GM12873 (cell line): Measurements from ENCODE around the gene INO80E.

Experiments used
- CTCF ChIP-seq: IDR thresholded peaks from 2 replicates; pipeline ENCODE4 v1.5.1; 2012; ENCODE audit warnings: low read depth, mild to moderate bottlenecking, moderate library complexity, low read length, control low read depth; ENCODE audit not compliant: insufficient read depth; ENCODE audit errors: missing control alignments

INO80E gene

DNA sequence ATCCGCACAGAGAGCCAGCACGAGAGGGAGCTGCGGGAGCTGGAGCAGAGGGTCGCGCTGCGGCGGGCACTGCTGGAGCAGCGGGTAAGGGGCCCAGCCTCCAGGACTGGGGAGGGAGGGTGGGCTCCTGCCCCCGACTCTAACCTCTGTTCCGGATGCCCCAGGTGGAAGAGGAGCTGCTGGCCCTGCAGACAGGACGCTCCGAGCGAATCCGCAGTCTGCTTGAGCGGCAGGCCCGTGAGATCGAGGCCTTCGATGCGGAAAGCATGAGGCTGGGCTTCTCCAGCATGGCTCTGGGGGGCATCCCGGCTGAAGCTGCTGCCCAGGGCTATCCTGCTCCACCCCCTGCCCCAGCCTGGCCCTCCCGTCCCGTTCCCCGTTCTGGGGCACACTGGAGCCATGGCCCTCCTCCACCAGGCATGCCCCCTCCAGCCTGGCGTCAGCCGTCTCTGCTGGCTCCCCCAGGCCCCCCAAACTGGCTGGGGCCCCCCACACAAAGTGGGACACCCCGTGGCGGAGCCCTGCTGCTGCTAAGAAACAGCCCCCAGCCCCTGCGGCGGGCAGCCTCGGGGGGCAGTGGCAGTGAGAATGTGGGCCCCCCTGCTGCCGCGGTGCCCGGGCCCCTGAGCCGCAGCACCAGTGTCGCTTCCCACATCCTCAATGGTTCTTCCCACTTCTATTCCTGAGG, 5.0 kb upstream of the INO80E start:
- no peak for TF ChIP-seq CTCF

DNA sequence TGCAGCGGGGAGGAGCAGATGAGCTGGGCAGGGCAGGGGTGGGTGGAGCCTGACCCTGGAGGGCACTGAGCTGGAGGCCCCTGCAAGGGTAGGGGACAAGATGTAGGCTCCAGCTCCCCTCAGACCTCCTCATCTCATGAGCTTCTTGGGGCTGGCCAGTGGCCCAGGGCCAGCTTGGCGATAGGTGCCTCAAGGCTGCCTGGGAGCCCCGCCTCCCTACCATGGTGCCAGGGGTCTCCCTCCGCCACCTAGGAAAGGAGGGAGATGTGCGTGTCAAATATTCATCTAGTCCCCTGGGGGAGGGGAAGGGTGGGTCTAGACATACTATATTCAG, 4.5 kb upstream of the INO80E start:
- no peak for TF ChIP-seq CTCF

- TF ChIP-seq CTCF = no peak
These were observed 3.6 kb upstream of the INO80E start for GRCh38 chr16:29992344-29992967.

DNA sequence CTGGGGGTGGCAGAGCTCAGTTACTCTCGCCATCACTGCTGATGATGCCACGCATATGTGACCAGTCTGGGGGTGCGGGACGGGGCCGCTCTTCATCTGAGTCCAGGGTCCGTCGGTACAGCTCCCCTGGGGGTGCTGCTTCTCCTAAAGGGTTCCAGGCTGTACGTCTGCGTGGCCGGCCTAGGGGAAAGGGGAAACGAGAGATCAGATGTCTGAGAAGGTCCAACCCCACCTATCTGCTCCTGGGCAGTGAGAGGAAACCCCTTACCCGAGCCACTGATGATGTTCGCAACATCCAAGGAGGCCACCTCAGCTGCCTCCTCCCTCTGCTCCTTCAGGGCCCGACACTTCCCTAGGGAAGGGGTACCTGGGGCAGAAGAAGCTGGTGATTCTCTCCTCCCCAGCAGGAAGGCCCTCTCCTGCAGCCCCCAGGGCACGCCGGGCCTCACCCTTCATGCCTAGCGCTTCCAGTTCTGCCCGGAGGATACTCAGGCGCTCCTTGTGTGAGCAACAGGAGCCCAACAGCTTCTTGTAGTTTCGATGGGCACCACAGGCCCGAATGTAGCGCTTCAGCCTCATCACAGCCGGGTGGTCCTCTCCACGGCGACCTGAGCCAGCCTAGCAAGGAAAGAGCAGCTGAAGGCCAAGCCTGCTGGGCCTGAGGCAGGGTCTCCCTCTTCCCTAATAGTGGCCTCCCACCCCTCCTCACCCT, 2.7 kb upstream of the INO80E start:
- TF ChIP-seq CTCF = no peak

- TF ChIP-seq CTCF = no peak
These were observed 2.0 kb upstream of the INO80E start for GRCh38 chr16:29993903-29994599.

DNA sequence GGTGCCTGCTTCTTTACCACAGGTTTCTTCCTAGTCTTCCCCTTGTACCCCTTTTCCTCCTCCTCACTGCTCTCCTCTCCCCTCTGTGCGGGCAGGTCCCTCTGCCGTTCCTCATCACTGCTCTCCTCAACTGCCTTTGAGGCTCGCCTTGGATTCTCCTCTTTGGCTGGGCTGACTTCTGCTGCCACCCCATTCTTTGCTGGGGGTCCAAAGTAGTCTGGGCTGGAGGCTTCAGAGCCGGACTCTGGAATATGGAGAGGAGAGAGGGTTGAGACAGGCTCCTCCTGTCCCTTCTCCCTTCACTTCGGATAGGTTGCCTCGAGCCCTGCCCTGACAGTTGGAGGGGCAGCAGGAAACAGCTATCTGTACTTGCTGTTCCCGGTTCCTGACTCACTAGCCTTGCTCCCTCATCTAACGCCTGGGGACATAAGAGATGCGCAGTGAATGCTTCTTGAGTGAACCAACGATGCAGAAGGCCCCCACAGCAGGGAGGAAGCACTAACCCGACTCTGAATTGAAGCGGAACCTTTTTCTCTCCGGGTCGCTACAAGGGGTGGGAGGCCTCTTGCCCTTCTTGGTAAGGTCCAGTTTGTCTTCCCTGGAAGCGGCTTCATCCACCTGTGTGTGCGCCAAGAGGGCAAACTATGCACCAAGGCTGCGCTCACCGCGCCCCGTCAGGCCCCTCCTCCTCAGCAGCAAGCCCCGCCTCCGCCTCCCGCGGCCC, 1.3 kb upstream of the INO80E start:
- TF ChIP-seq CTCF = no peak
